K562 (cell line): ENCODE data around the gene SLC6A6. TPM values are rescaled to one million over a fixed set of nuclear protein-coding genes. Genes with fewer than 3 reads are reported as not detected.
A peak's percentile ranks its signal among the peaks of the same experiment; 100 is the strongest.

Experiments used
- CHCHD3 ChIP-seq: fragments of 250-450 bp; sonication (Bioruptor Pico); IDR thresholded peaks from 2 replicates; pipeline ENCODE4 v2.1.2; 2022; ENCODE audit warnings: mild to moderate bottlenecking
- COPS2 ChIP-seq: fragments of 450-650 bp; conservative IDR thresholded peaks from 2 replicates; pipeline ENCODE4 v1.6.1; 2016; ENCODE audit warnings: mild to moderate bottlenecking, moderate library complexity
- DDX20 ChIP-seq: fragments of 450-650 bp; IDR thresholded peaks from 2 replicates; pipeline ENCODE4 v1.6.1; 2016; ENCODE audit warnings: missing genetic modification characterization, low read depth, mild to moderate bottlenecking, missing compliant biosample characterization, moderate library complexity
- ETV6 ChIP-seq, 3 experiments: fragments of 150-350 bp in 1 of 3; sonication (generic) in 1 of 3; formaldehyde crosslinking in 1 of 3; IDR thresholded peaks; 2 replicates each; pipeline versions ENCODE4 v1.6.1 to v1.8.0; 2014 to 2022; ENCODE audit warnings: borderline replicate concordance in 2 of 3, low read depth in 2 of 3, antibody characterized with exemption in 1 of 3, low read length in 1 of 3, mild to moderate bottlenecking in 1 of 3, missing genetic modification reagents in 1 of 3
- GMEB1 ChIP-seq: fragments of 250-450 bp; sonication (Bioruptor Pico); IDR thresholded peaks from 2 replicates; pipeline ENCODE4 v1.4.0; 2020; ENCODE audit warnings: mild to moderate bottlenecking
- MEF2D ChIP-seq: conservative IDR thresholded peaks from 2 replicates; pipeline ENCODE4 v1.6.1; 2016; ENCODE audit warnings: low read depth, missing genetic modification characterization, missing compliant biosample characterization
- OTX1 ChIP-seq: fragments of 450-650 bp; formaldehyde crosslinking; IDR thresholded peaks from 2 replicates; pipeline ENCODE4 v1.4.0; 2022; ENCODE audit warnings: mild to moderate bottlenecking
- RBM22 ChIP-seq: fragments of 200-400 bp; formaldehyde crosslinking; IDR thresholded peaks from 2 replicates; pipeline ENCODE4 v1.6.1; 2018; ENCODE audit warnings: low read length, low read depth; ENCODE audit not compliant: poor library complexity, severe bottlenecking
- RHOXF2B ChIP-seq: fragments of 250-450 bp; sonication (Bioruptor Pico); conservative IDR thresholded peaks from 2 replicates; pipeline ENCODE4 v1.5.1; 2021
- SMAD1 ChIP-seq: fragments of 150-350 bp; IDR thresholded peaks from 2 replicates; pipeline ENCODE4 v1.6.1; 2014; ENCODE audit warnings: low read length, low read depth; ENCODE audit not compliant: partially characterized antibody
- SMC3 ChIP-seq: conservative IDR thresholded peaks from 2 replicates; pipeline ENCODE4 v1.6.1; 2011; ENCODE audit warnings: low read depth, low read length, improper control_type of control experiment; ENCODE audit not compliant: insufficient read depth
- ZNF143 ChIP-seq: sonication (generic); formaldehyde crosslinking; IDR thresholded peaks from 2 replicates; pipeline ENCODE4 v1.9.0; 2022; ENCODE audit warnings: mild to moderate bottlenecking, missing genetic modification reagents
- ZNF263 ChIP-seq: sonication (generic); formaldehyde crosslinking; IDR thresholded peaks from 2 replicates; pipeline ENCODE4 v1.8.0; 2022; ENCODE audit warnings: mild to moderate bottlenecking, missing genetic modification reagents, borderline replicate concordance
- ZNF280A ChIP-seq: fragments of 450-650 bp; IDR thresholded peaks from 2 replicates; pipeline ENCODE4 v1.6.1; 2018; ENCODE audit warnings: mild to moderate bottlenecking, low read depth; ENCODE audit not compliant: partially characterized antibody
- ZNF324 ChIP-seq: fragments of 250-450 bp; sonication (Bioruptor Pico); IDR thresholded peaks from 2 replicates; pipeline ENCODE4 v1.4.0; 2020; ENCODE audit warnings: mild to moderate bottlenecking
- ZNF551 ChIP-seq: fragments of 250-450 bp; sonication (Bioruptor Pico); IDR thresholded peaks from 2 replicates; pipeline ENCODE4 v1.5.0; 2021; ENCODE audit warnings: mild to moderate bottlenecking, moderate library complexity
- ZNF589 ChIP-seq: fragments of 200-800 bp; sonication (Bioruptor generic); IDR thresholded peaks from 2 replicates; pipeline ENCODE4 v1.6.1; 2016; ENCODE audit warnings: low read depth, missing genetic modification characterization, missing compliant biosample characterization
- polyA plus RNA-seq, 8 experiments: library from polyadenylated mRNA; depleted of rRNA in 4 of 8; stranded (reverse) in 5 of 8; unstranded in 3 of 8; fragments of >200 nt; fragmentation: Nextera tagmentation in 2 of 8; fragmentation: Illumina TruSeq in 1 of 8; extraction: Ambion mirVana in 2 of 8; extraction: Trizol in 1 of 8; gene quantifications; 2 replicates each; pipeline versions ENCODE4 v1.2.1 to v1.2.3, GENCODE V29; 2011 to 2014; ENCODE audit warnings: inconsistent platforms in 1 of 8, missing spikeins in 1 of 8
- total RNA-seq, 7 experiments: library from RNA; depleted of rRNA in 6 of 7; stranded (reverse); fragments of >200 nt in 6 of 7; fragmentation: Illumina TruSeq in 2 of 7; extraction: Trizol in 2 of 7; gene quantifications; 2 replicates each; pipeline versions ENCODE4 v1.2.1 to v1.2.3, GENCODE V29; 2011 to 2021; ENCODE audit warnings: low replicate concordance in 1 of 7

SLC6A6 gene
- total and polyA plus RNA-seq, 9 of the 15 experiments (the other 6 are each of a cell fraction or from before 2014, with no cell fraction given): 12.3 to 203 (median 93.2) TPM

GRCh38 chr3:14410503-14411165, 8.2 kb downstream of the SLC6A6 start (continued):
- TF ChIP-seq RBM22: no peak
- no peak for TF ChIP-seq ZNF324
- peak; percentile 57; the same call in 1 of the 2 replicates for TF ChIP-seq OTX1
- no peak for TF ChIP-seq SMC3
- TF ChIP-seq ZNF551 (CRISPR knock-in tag): no peak
- no peak for TF ChIP-seq ZNF280A
- TF ChIP-seq ETV6 (IDR thresholded peaks at IDR 0.05; ENCODE audit: borderline replicate concordance in 1 of 2, low read depth in 2 of 2, low read length in 1 of 2): no peak
- TF ChIP-seq ETV6 (CRISPR knock-in tag; IDR thresholded peaks at IDR 0.05; ENCODE audit: borderline replicate concordance): no peak
- no peak for TF ChIP-seq COPS2
- TF ChIP-seq ZNF589 (CRISPR knock-in tag): peak; percentile 95
- no peak; the same call in 1 of the 2 replicates for TF ChIP-seq GMEB1 (CRISPR knock-in tag)
- TF ChIP-seq MEF2D (tag): peak; percentile 79
- TF ChIP-seq DDX20 (tag): peak; percentile 55; the same call in 1 of the 2 replicates
- peak; percentile 18; the same call in 1 of the 2 replicates for TF ChIP-seq CHCHD3 (CRISPR knock-in tag)
- TF ChIP-seq ZNF143 (CRISPR knock-in tag): peak; percentile 47
- peak; percentile 61 for TF ChIP-seq SMAD1
- no peak for TF ChIP-seq ZNF263 (CRISPR knock-in tag)
- TF ChIP-seq RHOXF2B (CRISPR knock-in tag): peak; percentile 87; the same call in 1 of the 2 replicates
